Nephron progenitor cell (in vitro differentiated cells): Measurements from ENCODE around the gene OR4K15.
"Not testable (repeated sequence)": the region's sequence is repeated elsewhere in the genome, so short reads cannot be mapped to it uniquely, and the experiment has no call there.

Experiments used
- DNase-seq: peaks from one replicate; pipeline ENCODE4 v3.0.0; 2021
- H3K27ac Mint-ChIP-seq: 2 replicates; pipeline ENCODE4 v1.8.0; 2021; ENCODE audit warnings: mild to moderate bottlenecking, moderate library complexity, mixed read lengths
- H3K27me3 Mint-ChIP-seq: 2 replicates; pipeline ENCODE4 v1.8.0; 2021; ENCODE audit warnings: mild to moderate bottlenecking, low read depth, mixed read lengths; ENCODE audit not compliant: poor library complexity
- H3K36me3 Mint-ChIP-seq: 2 replicates; pipeline ENCODE4 v1.8.0; 2021; ENCODE audit warnings: low read depth, mixed read lengths
- H3K4me1 Mint-ChIP-seq: 2 replicates; pipeline ENCODE4 v1.8.0; 2021; ENCODE audit warnings: mixed read lengths
- H3K4me3 Mint-ChIP-seq: 2 replicates; pipeline ENCODE4 v1.8.0; 2021; ENCODE audit warnings: mild to moderate bottlenecking, moderate library complexity, mixed read lengths
- H3K9me3 Mint-ChIP-seq: 2 replicates; pipeline ENCODE4 v1.8.0; 2021; ENCODE audit warnings: mild to moderate bottlenecking, moderate library complexity, mixed read lengths
- TF ChIP-seq, protein P1 (sequence below): fragments of 200-600 bp; sonication (generic); IDR thresholded peaks from 2 replicates; pipeline ENCODE4 v1.5.0; 2021; ENCODE audit warnings: antibody characterized with exemption

OR4K15 gene, protein sequence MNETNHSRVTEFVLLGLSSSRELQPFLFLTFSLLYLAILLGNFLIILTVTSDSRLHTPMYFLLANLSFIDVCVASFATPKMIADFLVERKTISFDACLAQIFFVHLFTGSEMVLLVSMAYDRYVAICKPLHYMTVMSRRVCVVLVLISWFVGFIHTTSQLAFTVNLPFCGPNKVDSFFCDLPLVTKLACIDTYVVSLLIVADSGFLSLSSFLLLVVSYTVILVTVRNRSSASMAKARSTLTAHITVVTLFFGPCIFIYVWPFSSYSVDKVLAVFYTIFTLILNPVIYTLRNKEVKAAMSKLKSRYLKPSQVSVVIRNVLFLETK

DNA sequence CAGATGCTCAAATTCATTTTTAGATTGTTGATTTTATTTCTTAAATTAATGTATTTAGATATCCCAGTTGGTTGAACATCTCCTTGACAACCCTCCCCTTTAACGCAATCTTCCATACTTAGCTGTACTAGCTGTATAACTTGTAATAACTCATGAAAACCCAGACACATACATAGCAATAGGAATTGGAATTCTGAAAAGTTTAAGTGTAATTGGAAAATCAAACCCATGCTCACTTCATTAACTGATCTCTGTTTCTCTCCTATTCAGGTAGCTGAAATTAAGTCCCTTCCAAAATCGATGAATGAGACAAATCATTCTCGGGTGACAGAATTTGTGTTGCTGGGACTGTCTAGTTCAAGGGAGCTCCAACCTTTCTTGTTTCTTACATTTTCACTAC lies at the start of gene OR4K15:
Gene OR4K15 (plus strand): TSS at position 301 of the 400 bp plus-strand sequence. CDS start 0 bp downstream, at position 301.
- H3K4me1 Mint-ChIP-seq, result no peaks in the 10 kb centered on the region
- H3K27ac Mint-ChIP-seq, result no peak within 1 kb of the TSS
- no peak for DNase-seq
- no peak within 1 kb of the TSS for H3K4me3 Mint-ChIP-seq
- no peaks in the 10 kb centered on the region for H3K36me3 Mint-ChIP-seq
- TF ChIP-seq, protein P1, sequence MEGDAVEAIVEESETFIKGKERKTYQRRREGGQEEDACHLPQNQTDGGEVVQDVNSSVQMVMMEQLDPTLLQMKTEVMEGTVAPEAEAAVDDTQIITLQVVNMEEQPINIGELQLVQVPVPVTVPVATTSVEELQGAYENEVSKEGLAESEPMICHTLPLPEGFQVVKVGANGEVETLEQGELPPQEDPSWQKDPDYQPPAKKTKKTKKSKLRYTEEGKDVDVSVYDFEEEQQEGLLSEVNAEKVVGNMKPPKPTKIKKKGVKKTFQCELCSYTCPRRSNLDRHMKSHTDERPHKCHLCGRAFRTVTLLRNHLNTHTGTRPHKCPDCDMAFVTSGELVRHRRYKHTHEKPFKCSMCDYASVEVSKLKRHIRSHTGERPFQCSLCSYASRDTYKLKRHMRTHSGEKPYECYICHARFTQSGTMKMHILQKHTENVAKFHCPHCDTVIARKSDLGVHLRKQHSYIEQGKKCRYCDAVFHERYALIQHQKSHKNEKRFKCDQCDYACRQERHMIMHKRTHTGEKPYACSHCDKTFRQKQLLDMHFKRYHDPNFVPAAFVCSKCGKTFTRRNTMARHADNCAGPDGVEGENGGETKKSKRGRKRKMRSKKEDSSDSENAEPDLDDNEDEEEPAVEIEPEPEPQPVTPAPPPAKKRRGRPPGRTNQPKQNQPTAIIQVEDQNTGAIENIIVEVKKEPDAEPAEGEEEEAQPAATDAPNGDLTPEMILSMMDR, result no peak
- no peaks in the 10 kb centered on the region for H3K27me3 Mint-ChIP-seq
- H3K9me3 Mint-ChIP-seq, result peaks cover 52% of the 10 kb centered on the region

- no peaks in the 10 kb centered on the region for H3K27me3 Mint-ChIP-seq
- no peak within 1 kb of the TSS for H3K4me3 Mint-ChIP-seq
- peaks cover 57% of the 10 kb centered on the region for H3K9me3 Mint-ChIP-seq
- no peak for DNase-seq
- H3K4me1 Mint-ChIP-seq, result no peaks in the 10 kb centered on the region
- no peak within 1 kb of the TSS for H3K27ac Mint-ChIP-seq
- H3K36me3 Mint-ChIP-seq, result no peaks in the 10 kb centered on the region
- TF ChIP-seq, protein P1, result no peak
Observed at GRCh38 chr14:19930617-19931016, 44.8 kb upstream of the OR4K15 start, which contains the start of gene OR4K1. OR4K1 (plus strand) TSS chr14:19930917; CDS start chr14:19935667, 4,750 bp downstream.

GRCh38 chr14:19941668-19942067 lies 33.7 kb upstream of the OR4K15 start:
- Mint-ChIP-seq H3K36me3 (no peaks in the 10 kb centered on the region), H3K4me3 (no peak overlapping the region), H3K27ac (no peak overlapping the region), H3K9me3 (peaks cover 43% of the 10 kb centered on the region), H3K27me3 (no peaks in the 10 kb centered on the region), H3K4me1 (no peaks in the 10 kb centered on the region)
- no peak for DNase-seq
- TF ChIP-seq, protein P1, result no peak

DNA sequence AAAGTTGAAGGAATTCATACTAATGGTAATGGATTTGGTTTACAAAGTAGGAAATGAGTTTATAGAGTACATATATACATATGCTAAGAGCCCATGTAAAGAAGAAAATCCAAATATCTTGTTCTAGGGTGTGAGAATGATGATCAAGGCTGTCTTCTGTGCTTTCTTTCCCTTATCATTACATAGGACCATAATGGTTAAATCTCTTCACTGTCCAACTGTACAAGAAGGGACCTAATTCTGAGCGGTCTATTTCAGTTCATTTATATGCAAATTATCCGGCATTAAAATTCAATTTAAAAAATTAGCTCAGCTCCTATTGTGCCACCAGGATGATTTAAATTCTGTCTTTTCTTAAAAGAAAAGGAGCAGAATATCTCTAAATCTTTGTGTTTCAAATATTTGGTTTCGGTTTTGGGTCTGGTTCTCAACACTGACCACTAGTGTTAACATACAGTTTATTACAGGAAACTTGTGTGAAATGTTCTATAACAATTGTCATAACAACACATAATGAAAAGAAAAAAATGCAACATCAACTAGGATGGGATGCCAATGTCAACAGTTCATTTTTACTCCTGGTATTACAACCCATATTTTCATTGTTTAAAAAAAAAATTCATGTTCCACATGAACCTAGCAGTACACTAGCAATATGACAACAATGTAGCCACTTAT lies 27.8 kb upstream of the OR4K15 start:
- TF ChIP-seq, protein P1, result no peak
- Mint-ChIP-seq H3K4me3 (no peak overlapping the region), H3K9me3 (peaks cover 19% of the 10 kb centered on the region), H3K4me1 (no peaks in the 10 kb centered on the region), H3K36me3 (no peaks in the 10 kb centered on the region), H3K27ac (no peak overlapping the region), H3K27me3 (no peaks in the 10 kb centered on the region)
- no peak for DNase-seq

DNA sequence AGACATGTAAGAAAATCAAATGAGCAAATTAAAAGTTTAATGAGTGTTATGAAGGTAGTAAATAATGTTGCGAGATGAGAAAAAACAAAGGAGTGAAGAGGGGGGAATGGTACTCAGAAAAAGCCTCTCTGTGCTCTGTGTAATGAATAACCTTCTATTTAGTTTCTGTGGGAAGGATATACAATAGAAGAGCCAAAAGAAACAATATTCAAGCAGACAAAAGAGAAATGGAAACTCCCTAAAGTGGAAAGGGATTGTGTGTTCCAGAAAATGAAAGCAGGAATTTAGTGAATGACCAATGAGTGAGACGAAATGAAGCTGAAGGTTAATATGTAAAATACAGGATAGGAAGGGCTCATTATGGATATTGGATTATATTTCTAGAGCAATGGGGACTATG lies 26.2 kb upstream of the OR4K15 start:
- no peaks in the 10 kb centered on the region for H3K36me3 Mint-ChIP-seq
- no peaks in the 10 kb centered on the region for H3K4me1 Mint-ChIP-seq
- H3K9me3 Mint-ChIP-seq, result peaks cover 28% of the 10 kb centered on the region
- TF ChIP-seq, protein P1, result no peak
- no peak overlapping the region for H3K4me3 Mint-ChIP-seq
- H3K27ac Mint-ChIP-seq, result no peak overlapping the region
- H3K27me3 Mint-ChIP-seq, result no peaks in the 10 kb centered on the region
- DNase-seq, result no peak

DNA sequence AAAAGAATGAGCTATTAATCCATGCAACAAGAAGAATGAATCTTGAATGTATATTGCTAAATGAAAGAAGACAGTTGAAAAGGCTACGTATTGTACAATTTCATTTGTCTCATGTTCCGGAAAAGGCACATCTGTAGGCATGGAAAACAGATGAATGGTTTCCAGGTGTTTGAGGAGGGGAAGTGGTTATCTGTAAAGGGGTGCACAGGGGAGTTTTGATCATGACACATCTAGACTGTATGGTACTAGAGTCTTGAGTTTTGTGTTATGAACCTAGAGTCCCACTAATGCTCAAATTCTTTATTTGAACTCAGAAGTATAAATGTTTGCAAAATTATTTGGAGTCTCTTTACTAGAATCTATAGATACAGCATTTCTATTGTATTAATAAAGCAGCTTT lies 5.7 kb upstream of the OR4K15 start:
- not testable (repeated sequence) for H3K4me1 Mint-ChIP-seq, H3K27ac Mint-ChIP-seq, DNase-seq, H3K36me3 Mint-ChIP-seq, H3K4me3 Mint-ChIP-seq, H3K27me3 Mint-ChIP-seq
- peaks cover 67% of the 10 kb centered on the region for H3K9me3 Mint-ChIP-seq
